ENCODE results near the gene YIPF3. TPM values are rescaled to one million over a fixed set of nuclear protein-coding genes. Genes with fewer than 3 reads are reported as not detected.

YIPF3 gene
- total and polyA plus RNA-seq, 9 of the 15 experiments (the other 6 are each of a cell fraction or from before 2014, with no cell fraction given) = 27.5 to 75.3 (median 57.6) TPM

DNA sequence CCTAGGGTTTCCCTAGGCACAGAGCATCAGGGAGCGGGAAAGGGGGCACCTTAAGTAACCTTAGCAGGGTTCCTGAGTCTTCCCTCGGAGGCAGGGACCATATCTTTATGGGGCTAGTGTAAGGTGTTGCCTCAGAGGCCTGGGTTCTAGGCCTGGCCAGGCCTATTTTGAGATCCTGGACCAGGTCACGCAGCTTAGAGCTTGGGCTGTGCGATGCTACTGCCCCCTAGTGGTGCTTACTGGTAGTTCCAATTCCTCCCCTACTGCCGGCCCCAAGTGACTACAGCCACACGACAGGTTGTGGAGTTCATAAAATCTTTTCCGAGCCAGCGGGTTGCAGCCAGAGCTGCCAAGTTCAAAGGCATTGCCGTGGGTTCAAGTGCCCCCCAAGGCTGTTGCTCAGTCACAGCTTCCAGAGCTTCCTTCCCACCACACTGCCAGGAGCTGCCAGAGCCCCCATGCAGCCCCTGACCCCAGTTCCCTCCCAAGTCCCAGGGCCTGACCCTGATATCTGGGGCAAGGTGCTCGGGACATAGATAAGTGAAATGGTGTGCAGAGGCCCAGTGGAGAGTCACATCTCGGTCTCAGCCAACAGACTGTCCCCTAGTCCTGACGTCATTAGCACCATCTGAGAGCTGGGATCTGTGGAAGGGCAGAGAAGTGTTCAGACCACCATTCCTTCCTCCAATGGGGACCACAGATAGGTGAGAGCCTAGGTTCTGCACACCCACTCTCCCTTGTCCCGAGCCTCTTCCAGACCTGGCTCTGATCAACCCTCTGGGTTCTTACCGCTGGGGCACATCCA, 9.9 kb downstream of the YIPF3 start:
- peaks cover 10 to 45% of the 10 kb centered on the region in 2 experiments; a peak in 4 of 5 replicates for H3K4me1 ChIP-seq (replicated peaks in 1 of 2; ENCODE audit: control insufficient read depth in 2 of 2, insufficient read depth in 2 of 2, low read length in 2 of 2)
- peak; percentile 98 for FAIRE-seq
- CTCF ChIA-PET (ENCODE audit: low intra/inter-chr PET ratio) = interaction anchor here (1.0 to 1.7 kb wide), 5 partner anchors 10 to 256 kb away, joined by 3 to 13 read pairs (median 4); partner anchors contain the start of gene DLK2
- peak; percentile 49; the same call in 1 of the 2 replicates for TF ChIP-seq CREM (IDR thresholded peaks at IDR 0.05; ENCODE audit: low read depth)
- TF ChIP-seq RFX5 (IDR thresholded peaks at IDR 0.05; ENCODE audit: low read depth, low read length) = no peak
- TF ChIP-seq LCOR (CRISPR knock-in tag; IDR thresholded peaks at IDR 0.05) = peak; percentile 7; the same call in 1 of the 2 replicates
- TF ChIP-seq, protein P1, sequence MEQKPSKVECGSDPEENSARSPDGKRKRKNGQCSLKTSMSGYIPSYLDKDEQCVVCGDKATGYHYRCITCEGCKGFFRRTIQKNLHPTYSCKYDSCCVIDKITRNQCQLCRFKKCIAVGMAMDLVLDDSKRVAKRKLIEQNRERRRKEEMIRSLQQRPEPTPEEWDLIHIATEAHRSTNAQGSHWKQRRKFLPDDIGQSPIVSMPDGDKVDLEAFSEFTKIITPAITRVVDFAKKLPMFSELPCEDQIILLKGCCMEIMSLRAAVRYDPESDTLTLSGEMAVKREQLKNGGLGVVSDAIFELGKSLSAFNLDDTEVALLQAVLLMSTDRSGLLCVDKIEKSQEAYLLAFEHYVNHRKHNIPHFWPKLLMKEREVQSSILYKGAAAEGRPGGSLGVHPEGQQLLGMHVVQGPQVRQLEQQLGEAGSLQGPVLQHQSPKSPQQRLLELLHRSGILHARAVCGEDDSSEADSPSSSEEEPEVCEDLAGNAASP (IDR thresholded peaks at IDR 0.05) = no peak
- no peak for TF ChIP-seq HNRNPH1 (optimal IDR thresholded peaks at IDR 0.05; ENCODE audit: low read depth, low read length)
- TF ChIP-seq TBL1XR1 (IDR thresholded peaks at IDR 0.05; ENCODE audit: low read length in 2 of 2) = no peak
- TF ChIP-seq, protein P2, sequence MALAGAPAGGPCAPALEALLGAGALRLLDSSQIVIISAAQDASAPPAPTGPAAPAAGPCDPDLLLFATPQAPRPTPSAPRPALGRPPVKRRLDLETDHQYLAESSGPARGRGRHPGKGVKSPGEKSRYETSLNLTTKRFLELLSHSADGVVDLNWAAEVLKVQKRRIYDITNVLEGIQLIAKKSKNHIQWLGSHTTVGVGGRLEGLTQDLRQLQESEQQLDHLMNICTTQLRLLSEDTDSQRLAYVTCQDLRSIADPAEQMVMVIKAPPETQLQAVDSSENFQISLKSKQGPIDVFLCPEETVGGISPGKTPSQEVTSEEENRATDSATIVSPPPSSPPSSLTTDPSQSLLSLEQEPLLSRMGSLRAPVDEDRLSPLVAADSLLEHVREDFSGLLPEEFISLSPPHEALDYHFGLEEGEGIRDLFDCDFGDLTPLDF (CRISPR knock-in tag; IDR thresholded peaks at IDR 0.05) = no peak
- TF ChIP-seq, protein P3, sequence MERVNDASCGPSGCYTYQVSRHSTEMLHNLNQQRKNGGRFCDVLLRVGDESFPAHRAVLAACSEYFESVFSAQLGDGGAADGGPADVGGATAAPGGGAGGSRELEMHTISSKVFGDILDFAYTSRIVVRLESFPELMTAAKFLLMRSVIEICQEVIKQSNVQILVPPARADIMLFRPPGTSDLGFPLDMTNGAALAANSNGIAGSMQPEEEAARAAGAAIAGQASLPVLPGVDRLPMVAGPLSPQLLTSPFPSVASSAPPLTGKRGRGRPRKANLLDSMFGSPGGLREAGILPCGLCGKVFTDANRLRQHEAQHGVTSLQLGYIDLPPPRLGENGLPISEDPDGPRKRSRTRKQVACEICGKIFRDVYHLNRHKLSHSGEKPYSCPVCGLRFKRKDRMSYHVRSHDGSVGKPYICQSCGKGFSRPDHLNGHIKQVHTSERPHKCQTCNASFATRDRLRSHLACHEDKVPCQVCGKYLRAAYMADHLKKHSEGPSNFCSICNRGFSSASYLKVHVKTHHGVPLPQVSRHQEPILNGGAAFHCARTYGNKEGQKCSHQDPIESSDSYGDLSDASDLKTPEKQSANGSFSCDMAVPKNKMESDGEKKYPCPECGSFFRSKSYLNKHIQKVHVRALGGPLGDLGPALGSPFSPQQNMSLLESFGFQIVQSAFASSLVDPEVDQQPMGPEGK (CRISPR knock-in tag; IDR thresholded peaks at IDR 0.05; ENCODE audit: borderline replicate concordance) = no peak
- TF ChIP-seq PHB2 (IDR thresholded peaks at IDR 0.05; ENCODE audit: low read depth) = no peak
- TF ChIP-seq, protein P4, sequence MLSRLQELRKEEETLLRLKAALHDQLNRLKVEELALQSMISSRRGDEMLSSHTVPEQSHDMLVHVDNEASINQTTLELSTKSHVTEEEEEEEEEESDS (CRISPR knock-in tag; IDR thresholded peaks at IDR 0.05) = no peak
- no peak for TF ChIP-seq POLR3A (IDR thresholded peaks at IDR 0.05; ENCODE audit: borderline replicate concordance, extremely low read depth, insufficient read depth, insufficient read length)
- TF ChIP-seq, protein P5, sequence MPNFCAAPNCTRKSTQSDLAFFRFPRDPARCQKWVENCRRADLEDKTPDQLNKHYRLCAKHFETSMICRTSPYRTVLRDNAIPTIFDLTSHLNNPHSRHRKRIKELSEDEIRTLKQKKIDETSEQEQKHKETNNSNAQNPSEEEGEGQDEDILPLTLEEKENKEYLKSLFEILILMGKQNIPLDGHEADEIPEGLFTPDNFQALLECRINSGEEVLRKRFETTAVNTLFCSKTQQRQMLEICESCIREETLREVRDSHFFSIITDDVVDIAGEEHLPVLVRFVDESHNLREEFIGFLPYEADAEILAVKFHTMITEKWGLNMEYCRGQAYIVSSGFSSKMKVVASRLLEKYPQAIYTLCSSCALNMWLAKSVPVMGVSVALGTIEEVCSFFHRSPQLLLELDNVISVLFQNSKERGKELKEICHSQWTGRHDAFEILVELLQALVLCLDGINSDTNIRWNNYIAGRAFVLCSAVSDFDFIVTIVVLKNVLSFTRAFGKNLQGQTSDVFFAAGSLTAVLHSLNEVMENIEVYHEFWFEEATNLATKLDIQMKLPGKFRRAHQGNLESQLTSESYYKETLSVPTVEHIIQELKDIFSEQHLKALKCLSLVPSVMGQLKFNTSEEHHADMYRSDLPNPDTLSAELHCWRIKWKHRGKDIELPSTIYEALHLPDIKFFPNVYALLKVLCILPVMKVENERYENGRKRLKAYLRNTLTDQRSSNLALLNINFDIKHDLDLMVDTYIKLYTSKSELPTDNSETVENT (CRISPR knock-in tag; IDR thresholded peaks at IDR 0.05) = no peak
- no peak for TF ChIP-seq MED1 (CRISPR knock-in tag; IDR thresholded peaks at IDR 0.05; ENCODE audit: borderline replicate concordance)

More for the DNA sequence above, 9.9 kb downstream of the YIPF3 start:
- Histone ChIP-seq H3K4me2 (ENCODE audit: insufficient read depth, low read length) (peak overlapping the region; percentile 32; the same call in 1 of the 2 replicates), H3K36me3 (ENCODE audit: control insufficient read depth, insufficient read depth, low read length) (peaks cover 54% of the 10 kb centered on the region; the same call in 2 of the 3 replicates), H3K9me3 (replicated peaks; ENCODE audit: control insufficient read depth, insufficient read depth, low read depth, low read length) (no peaks in the 10 kb centered on the region), H4K20me1 (replicated peaks; ENCODE audit: control insufficient read depth, insufficient read depth, low read length) (peaks cover 12% of the 10 kb centered on the region; the same call in 1 of the 2 replicates), H3K27me3 (ENCODE audit: control insufficient read depth in 2 of 2, insufficient read depth in 2 of 2, low read length in 2 of 2) (peaks cover 0 to 6% of the 10 kb centered on the region in 2 experiments; a peak in 2 of 5 replicates), H3K27ac (ENCODE audit: extremely low read depth, low read depth, low read length) (no peak overlapping the region), H2AFZ (ENCODE audit: low read depth, low read length) (peak overlapping the region; percentile 32; the same call in 1 of the 2 replicates), H3K79me2 (ENCODE audit: control insufficient read depth, insufficient read depth, low read length) (no peaks in the 10 kb centered on the region), H3K4me3 (no peak overlapping the region), H3K9me1 (ENCODE audit: control insufficient read depth, insufficient read depth, low read length) (peaks cover 4% of the 10 kb centered on the region), H3K9ac (ENCODE audit: insufficient read depth in 1 of 2, low read depth in 2 of 2, low read length in 2 of 2) (peak overlapping the region in 1 of 2 experiments; percentile 59; a peak in 2 of 4 replicates)
- ATAC-seq (peak; percentile 87), DNase-seq (ENCODE audit: extremely low read depth in 1 of 4, low spot score in 3 of 4) (peak; percentile 82 to 94 (median 84))
- POLR2A ChIA-PET = interaction anchor here (0.6 to 6.2 kb wide), 13 partner anchors 8 to 722 kb away, joined by 3 to 54 read pairs (median 4); partner anchors contain the start of genes POLR1C and YIPF3
- intact Hi-C loops (cut with micrococcal nuclease) = loop anchor here (1.0 to 2.0 kb wide), 3 partner anchors 52 to 606 kb away; partner anchors contain the start of gene DLK2
- no TSS peak for BruUV-seq (replicated peaks)
- in situ Hi-C loops (cut with MboI) = no loop called here
- WGBS (ENCODE audit: insufficient coverage, low coverage, missing lambda C conversion rate) = 15% methylated on average over 14 of the region's 14 CpGs
